WERI-Rb-1 (cell line): ENCODE results near the gene ME2.
"Not testable (repeated sequence)": the region's sequence is repeated elsewhere in the genome, so short reads cannot be mapped to it uniquely, and the experiment has no call there.

Source experiments
- DNase-seq: peaks from one replicate; pipeline ENCODE4 v3.0.0-alpha.2; 2020
- H3K27ac ChIP-seq: fragments of 250-450 bp; sonication (Bioruptor Pico); 2 replicates; pipeline ENCODE4 v1.5.1; 2020; ENCODE audit warnings: mild to moderate bottlenecking, moderate library complexity
- H3K27me3 ChIP-seq: fragments of 250-450 bp; sonication (Bioruptor Pico); 2 replicates; pipeline ENCODE4 v1.5.1; 2021; ENCODE audit warnings: mild to moderate bottlenecking, low read depth, moderate library complexity; ENCODE audit not compliant: insufficient read depth, severe bottlenecking
- H3K36me3 ChIP-seq: fragments of 250-450 bp; sonication (Bioruptor Pico); 2 replicates; pipeline ENCODE4 v1.5.1; 2020; ENCODE audit warnings: mild to moderate bottlenecking, moderate library complexity
- H3K4me3 ChIP-seq: 2 replicates; pipeline ENCODE4 v1.5.1; 2011; ENCODE audit warnings: low read depth, mild to moderate bottlenecking, control low read depth, low read length
- H3K9me3 ChIP-seq: fragments of 250-450 bp; sonication (Bioruptor Pico); 2 replicates; pipeline ENCODE4 v1.5.1; 2021; ENCODE audit warnings: mild to moderate bottlenecking, moderate library complexity; ENCODE audit not compliant: severe bottlenecking
- TF ChIP-seq, protein P1 (sequence below): IDR thresholded peaks from 2 replicates; pipeline ENCODE4 v1.5.1; 2011; ENCODE audit warnings: low read depth, mild to moderate bottlenecking, control low read depth, inconsistent platforms, low read length

The ME2 gene

DNA sequence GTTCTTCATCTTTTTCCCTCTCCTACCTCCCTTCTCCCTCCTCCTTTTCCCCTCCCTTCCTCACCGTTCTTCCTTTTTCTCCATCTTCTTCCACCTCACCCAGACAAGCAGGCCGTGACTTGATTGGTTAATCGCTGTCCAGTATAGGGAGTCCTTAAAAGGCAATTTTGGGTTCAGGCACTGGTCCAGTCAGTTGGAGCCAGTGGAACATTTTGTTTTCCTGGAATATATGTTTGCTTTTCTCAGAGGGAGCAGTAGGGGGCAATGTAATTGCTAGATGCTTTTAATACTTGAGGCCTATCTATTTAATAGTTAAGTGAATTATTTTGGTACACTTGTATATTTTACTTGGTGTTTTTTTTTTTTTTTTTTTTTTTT lies 103.9 kb downstream of the ME2 start:
- no peak for DNase-seq
- no peak overlapping the region for H3K27ac ChIP-seq
- TF ChIP-seq, protein P1, sequence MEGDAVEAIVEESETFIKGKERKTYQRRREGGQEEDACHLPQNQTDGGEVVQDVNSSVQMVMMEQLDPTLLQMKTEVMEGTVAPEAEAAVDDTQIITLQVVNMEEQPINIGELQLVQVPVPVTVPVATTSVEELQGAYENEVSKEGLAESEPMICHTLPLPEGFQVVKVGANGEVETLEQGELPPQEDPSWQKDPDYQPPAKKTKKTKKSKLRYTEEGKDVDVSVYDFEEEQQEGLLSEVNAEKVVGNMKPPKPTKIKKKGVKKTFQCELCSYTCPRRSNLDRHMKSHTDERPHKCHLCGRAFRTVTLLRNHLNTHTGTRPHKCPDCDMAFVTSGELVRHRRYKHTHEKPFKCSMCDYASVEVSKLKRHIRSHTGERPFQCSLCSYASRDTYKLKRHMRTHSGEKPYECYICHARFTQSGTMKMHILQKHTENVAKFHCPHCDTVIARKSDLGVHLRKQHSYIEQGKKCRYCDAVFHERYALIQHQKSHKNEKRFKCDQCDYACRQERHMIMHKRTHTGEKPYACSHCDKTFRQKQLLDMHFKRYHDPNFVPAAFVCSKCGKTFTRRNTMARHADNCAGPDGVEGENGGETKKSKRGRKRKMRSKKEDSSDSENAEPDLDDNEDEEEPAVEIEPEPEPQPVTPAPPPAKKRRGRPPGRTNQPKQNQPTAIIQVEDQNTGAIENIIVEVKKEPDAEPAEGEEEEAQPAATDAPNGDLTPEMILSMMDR: no peak
- H3K9me3 ChIP-seq: no peaks in the 10 kb centered on the region
- no peak overlapping the region for H3K4me3 ChIP-seq
- H3K27me3 ChIP-seq: no peaks in the 10 kb centered on the region
- no peaks in the 10 kb centered on the region; the same call in 1 of the 2 replicates for H3K36me3 ChIP-seq

DNA sequence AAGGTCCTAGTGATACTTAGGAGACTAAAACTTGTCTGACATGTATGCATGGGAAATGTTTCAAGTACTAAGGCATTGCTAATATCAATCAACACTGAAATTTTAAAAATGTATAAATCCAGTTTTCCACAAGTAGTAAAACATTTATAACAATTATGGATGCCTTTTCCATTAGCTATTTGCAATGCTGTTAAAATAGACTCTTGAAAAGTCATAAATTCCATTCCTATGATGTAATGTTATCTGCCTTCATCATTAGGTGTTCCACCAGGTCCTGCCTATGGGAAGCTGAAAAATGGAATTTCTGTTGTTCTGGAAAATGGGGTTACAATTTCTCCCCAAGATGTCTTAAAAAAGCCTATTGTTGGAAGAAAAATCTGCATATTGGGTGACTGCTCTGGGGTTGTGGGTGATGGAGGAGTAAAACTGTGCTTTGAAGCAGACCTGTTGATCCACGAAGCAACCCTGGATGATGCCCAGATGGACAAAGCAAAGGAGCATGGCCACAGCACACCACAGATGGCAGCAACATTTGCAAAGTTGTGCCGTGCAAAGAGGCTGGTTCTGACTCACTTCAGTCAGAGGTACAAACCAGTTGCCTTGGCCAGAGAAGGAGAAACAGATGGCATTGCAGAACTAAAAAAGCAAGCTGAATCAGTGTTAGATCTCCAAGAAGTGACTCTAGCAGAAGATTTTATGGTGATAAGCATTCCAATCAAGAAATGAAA lies 107.6 kb downstream of the ME2 start:
- no peak for DNase-seq
- H3K27ac ChIP-seq: no peak overlapping the region
- TF ChIP-seq, protein P1: no peak

DNA sequence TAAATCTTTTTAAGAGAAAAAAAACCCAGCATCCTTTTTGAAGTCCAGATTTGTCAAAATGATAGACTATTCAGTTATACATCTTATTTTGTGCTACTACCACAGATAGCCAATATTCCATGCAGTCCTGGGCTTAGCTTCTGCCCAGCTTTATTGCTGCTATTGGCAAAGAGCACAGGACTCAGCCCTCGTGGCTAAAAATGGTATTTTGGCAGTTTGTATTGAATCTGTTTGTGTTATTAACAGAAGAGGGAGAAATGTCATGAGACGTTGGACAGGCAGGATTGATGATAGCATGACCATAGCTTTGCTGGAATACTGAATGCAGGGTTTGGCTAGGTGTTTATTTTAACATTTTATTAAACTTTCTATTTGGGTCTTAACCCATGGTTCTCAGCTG lies 108.3 kb downstream of the ME2 start:
- no peak for DNase-seq
- H3K27me3 ChIP-seq: no peaks in the 10 kb centered on the region
- TF ChIP-seq, protein P1: no peak
- no peak overlapping the region for H3K27ac ChIP-seq
- H3K9me3 ChIP-seq: no peaks in the 10 kb centered on the region
- H3K4me3 ChIP-seq: no peak overlapping the region
- H3K36me3 ChIP-seq: no peaks in the 10 kb centered on the region; the same call in 1 of the 2 replicates

More for the DNA sequence above, 107.6 kb downstream of the ME2 start:
- Histone ChIP-seq H3K36me3 (no peaks in the 10 kb centered on the region; the same call in 1 of the 2 replicates), H3K27me3 (no peaks in the 10 kb centered on the region), H3K9me3 (no peaks in the 10 kb centered on the region), H3K4me3 (no peak overlapping the region)

DNA sequence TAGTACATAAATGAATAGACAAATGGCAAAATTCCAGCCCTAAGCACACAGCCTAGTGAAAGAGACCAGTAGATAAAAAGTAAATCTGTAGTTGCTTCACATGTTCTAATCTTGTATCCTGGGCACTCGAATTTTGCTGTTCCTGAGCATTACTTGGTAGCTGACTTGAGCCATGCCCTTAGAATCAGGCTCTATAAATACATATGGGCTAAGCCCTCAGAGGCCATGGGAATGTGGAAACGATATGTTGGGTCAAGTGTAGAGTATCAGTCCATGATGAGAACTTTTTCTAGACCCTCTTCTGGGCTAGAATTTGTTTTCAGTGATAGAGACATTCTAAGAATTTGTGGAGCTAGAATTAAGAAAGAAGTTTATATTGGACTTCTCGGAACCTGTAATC lies 110.8 kb downstream of the ME2 start:
- DNase-seq: no peak
- Histone ChIP-seq H3K27me3 (no peaks in the 10 kb centered on the region), H3K9me3 (no peaks in the 10 kb centered on the region), H3K4me3 (no peak overlapping the region), H3K36me3 (no peaks in the 10 kb centered on the region), H3K27ac (no peak overlapping the region)
- TF ChIP-seq, protein P1: no peak

DNA sequence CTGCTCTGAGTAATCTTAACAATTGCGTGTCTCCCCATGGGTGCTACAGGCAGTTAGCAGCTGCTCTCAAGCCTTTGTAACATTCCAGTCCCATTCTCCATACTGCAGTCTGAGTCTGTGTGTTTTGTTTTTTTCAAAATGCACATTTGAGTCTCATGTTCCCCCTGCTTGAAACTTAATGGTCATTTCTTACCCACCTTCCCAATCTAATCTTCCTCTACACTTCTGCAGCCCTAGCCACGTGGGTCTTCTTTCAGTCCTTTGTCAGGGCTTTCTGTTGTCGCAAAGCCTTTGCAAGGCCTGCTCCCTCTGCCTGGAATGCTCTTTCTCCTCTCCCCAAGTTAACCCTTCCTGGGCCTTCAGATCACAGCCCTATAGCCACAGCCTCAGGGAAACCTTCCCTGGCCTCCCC lies 113.4 kb downstream of the ME2 start:
- no peak overlapping the region for H3K4me3 ChIP-seq
- no peaks in the 10 kb centered on the region for H3K36me3 ChIP-seq
- no peaks in the 10 kb centered on the region for H3K9me3 ChIP-seq
- TF ChIP-seq, protein P1: no peak
- no peak overlapping the region for H3K27ac ChIP-seq
- H3K27me3 ChIP-seq: no peaks in the 10 kb centered on the region
- DNase-seq: no peak

DNA sequence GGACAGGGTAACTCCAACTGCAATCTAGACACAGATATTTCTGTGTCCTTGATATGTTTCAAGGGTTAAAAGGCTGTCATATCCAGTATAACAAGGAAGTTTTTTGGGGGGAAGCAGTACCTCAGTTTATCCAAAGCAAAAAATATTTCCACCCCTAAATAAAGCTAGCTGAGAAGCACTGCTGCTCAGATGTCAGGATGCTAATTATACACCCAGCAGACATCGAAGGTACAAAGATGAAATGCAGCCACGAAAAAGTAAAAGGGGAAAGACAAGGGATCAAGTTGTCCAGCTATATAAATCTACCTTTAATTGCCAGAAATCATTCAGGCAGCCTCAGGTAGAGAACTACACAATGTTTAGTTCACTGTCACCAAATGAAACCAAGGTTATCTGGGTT lies 115.1 kb downstream of the ME2 start:
- no peak for DNase-seq
- Histone ChIP-seq H3K27me3 (no peaks in the 10 kb centered on the region), H3K4me3 (no peak overlapping the region), H3K27ac (no peak overlapping the region), H3K9me3 (no peaks in the 10 kb centered on the region), H3K36me3 (no peaks in the 10 kb centered on the region)
- TF ChIP-seq, protein P1: no peak

DNA sequence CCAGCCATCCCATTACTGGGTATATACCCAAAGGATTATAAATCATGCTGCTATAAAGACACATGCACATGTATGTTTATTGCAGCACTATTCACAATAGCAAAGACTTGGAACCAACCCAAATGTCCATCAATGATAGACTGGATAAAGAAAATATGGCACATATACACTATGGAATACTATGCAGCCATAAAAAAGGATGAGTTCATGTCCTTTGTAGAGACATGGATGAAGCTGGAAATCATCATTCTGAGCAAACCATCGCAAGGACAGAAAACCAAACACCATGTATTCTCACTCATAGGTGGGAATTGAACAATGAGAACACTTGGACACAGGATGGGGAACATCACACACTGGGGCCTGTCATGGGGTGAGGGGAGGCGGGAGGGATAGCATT lies 124.3 kb downstream of the ME2 start:
- H3K4me3 ChIP-seq, DNase-seq, H3K9me3 ChIP-seq, H3K27me3 ChIP-seq, H3K36me3 ChIP-seq, H3K27ac ChIP-seq: not testable (repeated sequence)
